HepG2 (cell line): ENCODE data around the gene PAX7. TPM values are rescaled to one million over a fixed set of nuclear protein-coding genes. Genes with fewer than 3 reads are reported as not detected.

Source experiments
- ATAC-seq: fragments of 200-7000 bp; cut with Tn5 transposase; 3 replicates; pipeline ENCODE4 v1.9.1; 2020; ENCODE audit warnings: mild to moderate bottlenecking, moderate library complexity
- BruUV-seq: library from RNA; stranded (reverse); fragments of 400-500 nt; replicated peaks from 2 replicates; lab custom pipeline; 2021; lab: Mats Ljungman, UMichigan
- CTCF ChIA-PET: fragments of 300-600 bp; formaldehyde crosslinking; extraction: SDS; loops from one replicate; lab custom pipeline; 2021; ENCODE audit warnings: low total read pairs, inconsistent platforms, low intra/inter-chr PET ratio; lab: Yijun Ruan, JAX
- POLR2A ChIA-PET: fragments of 350-600 bp; sonication (Branson Sonifier 250); formaldehyde crosslinking; loops from one replicate; lab custom pipeline; 2020; ENCODE audit warnings: antibody characterized with exemption, inconsistent platforms; lab: Yijun Ruan, JAX
- DNase-seq: peaks from one replicate; pipeline ENCODE4 v3.0.0-alpha.2; 2015; ENCODE audit warnings: low spot score
- FAIRE-seq: peaks from 3 replicates; lab custom pipeline; 2011; peaks lifted over from hg19 to GRCh38; lab: Jason Lieb, UNC
- H2AFZ ChIP-seq: one replicate; pipeline ENCODE4 v1.6.1; 2011; ENCODE audit warnings: low read length, inconsistent platforms
- H3K27ac ChIP-seq: fragments of 300-600 bp; 3 replicates; pipeline ENCODE4 v1.8.0; 2011; ENCODE audit warnings: mixed run types, mild to moderate bottlenecking, mixed read lengths, low read length, inconsistent platforms; ENCODE audit not compliant: insufficient read depth; ENCODE audit errors: extremely low read length
- H3K27me3 ChIP-seq, 2 experiments: fragments of 200-600 bp in 1 of 2; 2 replicates in 1 of 2; 3 replicates in 1 of 2; pipeline versions ENCODE4 v1.6.0 to v1.8.0; 2011; ENCODE audit warnings: low read length in 2 of 2, mild to moderate bottlenecking in 2 of 2, moderate library complexity in 2 of 2, inconsistent platforms in 1 of 2; ENCODE audit not compliant: insufficient read depth in 2 of 2, control insufficient read depth in 1 of 2
- H3K36me3 ChIP-seq, 2 experiments: fragments of 200-600 bp in 1 of 2; replicated peaks in 1 of 2; 2 replicates in 1 of 2; 3 replicates in 1 of 2; pipeline versions ENCODE4 v1.5.1 to v1.8.0; 2011; ENCODE audit warnings: low read length in 2 of 2, inconsistent platforms in 1 of 2; ENCODE audit not compliant: insufficient read depth in 2 of 2, control insufficient read depth in 1 of 2
- H3K4me1 ChIP-seq: 2 replicates; pipeline ENCODE4 v1.5.1; 2012; ENCODE audit warnings: low read length, inconsistent platforms; ENCODE audit not compliant: insufficient read depth
- H3K4me2 ChIP-seq: 2 replicates; pipeline ENCODE4 v1.6.0; 2011; ENCODE audit warnings: low read depth, low read length, inconsistent platforms
- H3K4me3 ChIP-seq, 3 experiments: fragments of 200-600 bp in 1 of 3; sonication (generic), shearing (Covaris generic) in 1 of 3; replicated peaks in 1 of 3; 2 replicates each; pipeline ENCODE4 v1.5.1; 2011 to 2016; ENCODE audit warnings: low read length in 3 of 3, inconsistent platforms in 2 of 3, low read depth in 2 of 3, mild to moderate bottlenecking in 2 of 3, control low read depth in 1 of 3, mixed read lengths in 1 of 3; ENCODE audit not compliant: insufficient read depth in 1 of 3
- H3K79me2 ChIP-seq: one replicate; pipeline ENCODE4 v1.6.1; 2011; ENCODE audit warnings: low read length, inconsistent platforms; ENCODE audit not compliant: insufficient read depth
- H3K9ac ChIP-seq: 2 replicates; pipeline ENCODE4 v1.6.0; 2011; ENCODE audit warnings: mild to moderate bottlenecking, low read depth, low read length, inconsistent platforms; ENCODE audit not compliant: insufficient read depth
- H3K9me3 ChIP-seq: 2 replicates; pipeline ENCODE4 v1.5.1; 2012; ENCODE audit warnings: mild to moderate bottlenecking, low read length
- H4K20me1 ChIP-seq: 2 replicates; pipeline ENCODE4 v1.6.0; 2011; ENCODE audit warnings: inconsistent platforms, mild to moderate bottlenecking, low read length, moderate library complexity; ENCODE audit not compliant: insufficient read depth
- ARHGAP35 ChIP-seq: sonication (generic); formaldehyde crosslinking; IDR thresholded peaks from 2 replicates; pipeline ENCODE4 v1.9.0; 2022; ENCODE audit warnings: mild to moderate bottlenecking, inconsistent platforms, moderate library complexity, missing genetic modification reagents, borderline replicate concordance
- HNRNPH1 ChIP-seq: fragments of 200-400 bp; formaldehyde crosslinking; optimal IDR thresholded peaks from 2 replicates; pipeline ENCODE3; 2017; ENCODE audit warnings: mild to moderate bottlenecking, low read depth, low read length
- MTF2 ChIP-seq: sonication (generic); formaldehyde crosslinking; IDR thresholded peaks from 2 replicates; pipeline ENCODE4 v1.5.0; 2020; ENCODE audit warnings: missing genetic modification reagents, borderline replicate concordance
- RFXAP ChIP-seq: sonication (generic); formaldehyde crosslinking; IDR thresholded peaks from 2 replicates; pipeline ENCODE4 v1.4.0; 2020; ENCODE audit warnings: missing genetic modification reagents, borderline replicate concordance
- TP53 ChIP-seq: sonication (generic); formaldehyde crosslinking; conservative IDR thresholded peaks from 2 replicates; pipeline ENCODE4 v1.4.0; 2020; ENCODE audit warnings: missing genetic modification reagents
- ZFAT ChIP-seq: sonication (generic); formaldehyde crosslinking; conservative IDR thresholded peaks from 2 replicates; pipeline ENCODE4 v1.8.1; 2023; ENCODE audit warnings: missing genetic modification reagents, inconsistent platforms
- ZNF205 ChIP-seq: IDR thresholded peaks from 2 replicates; pipeline ENCODE4 v1.6.1; 2018; ENCODE audit warnings: missing biosample characterization, missing genetic modification reagents
- ZNF543 ChIP-seq: sonication (generic); formaldehyde crosslinking; IDR thresholded peaks from 2 replicates; pipeline ENCODE4 v1.4.0; 2020; ENCODE audit warnings: mild to moderate bottlenecking, missing genetic modification reagents
- ZNF558 ChIP-seq: sonication (generic); formaldehyde crosslinking; IDR thresholded peaks from 2 replicates; pipeline ENCODE4 v1.9.0; 2022; ENCODE audit warnings: mild to moderate bottlenecking, missing genetic modification reagents, borderline replicate concordance
- ZNF567 ChIP-seq: sonication (generic); formaldehyde crosslinking; IDR thresholded peaks from 2 replicates; pipeline ENCODE4 v1.8.1; 2023; ENCODE audit warnings: mild to moderate bottlenecking, missing genetic modification reagents, borderline replicate concordance
- ZSCAN30 ChIP-seq: sonication (generic); formaldehyde crosslinking; IDR thresholded peaks from 2 replicates; pipeline ENCODE4 v1.5.0; 2020; ENCODE audit warnings: mild to moderate bottlenecking, missing genetic modification reagents
- WGBS: methylation state at CpG from one replicate; pipeline ENCODE4 v1.1.6; 2017; ENCODE audit warnings: low lambda C conversion rate; 5-methylcytosine and 5-hydroxymethylcytosine counted together
- in situ Hi-C: cut with HindIII; loops from 2 replicates; pipeline ENCODE4 v1.10.0; 2017; ENCODE audit warnings: low pct_unique_long_range_greater_than_20kb; ENCODE audit not compliant: extremely low pct_ligation_motif_present
- intact Hi-C: fragments of 100-400 bp; cut with micrococcal nuclease; formaldehyde crosslinking; loops from one replicate; pipeline ENCODE4 v1.10.0; 2022; ENCODE audit not compliant: unreplicated experiment
- polyA plus RNA-seq, 8 experiments: library from polyadenylated mRNA; depleted of rRNA in 3 of 8; stranded (reverse) in 7 of 8; unstranded in 1 of 8; fragments of >200 nt; fragmentation: Illumina TruSeq in 4 of 8; extraction: Trizol in 4 of 8; gene quantifications; 2 replicates each; pipeline versions ENCODE4 v1.2.1 to v1.2.3, GENCODE V29; 2011 to 2016; ENCODE audit warnings: low read depth in 4 of 8, missing spikeins in 1 of 8, mixed read lengths in 1 of 8; ENCODE audit not compliant: insufficient read depth in 1 of 8
- total RNA-seq, 5 experiments: library from RNA; depleted of rRNA; stranded (reverse); fragments of >200 nt; fragmentation: Illumina TruSeq; extraction: Trizol; gene quantifications; 2 replicates each; pipeline ENCODE4 v1.2.3, GENCODE V29; 2016; ENCODE audit warnings: low read depth in 1 of 5
- TF ChIP-seq, protein P1 (sequence below): sonication (generic); formaldehyde crosslinking; IDR thresholded peaks from 2 replicates; pipeline ENCODE4 v1.5.0; 2020; ENCODE audit warnings: mild to moderate bottlenecking, missing genetic modification reagents
- TF ChIP-seq, protein P2 (sequence below): sonication (generic); formaldehyde crosslinking; IDR thresholded peaks from 2 replicates; pipeline ENCODE4 v1.4.0; 2020; ENCODE audit warnings: missing genetic modification reagents, low read depth, mild to moderate bottlenecking, borderline replicate concordance
- TF ChIP-seq, protein P3 (sequence below): sonication (generic); formaldehyde crosslinking; IDR thresholded peaks from 2 replicates; pipeline ENCODE4 v1.5.1; 2020; ENCODE audit warnings: missing genetic modification reagents, mild to moderate bottlenecking, borderline replicate concordance
- TF ChIP-seq, protein P4 (sequence below): sonication (generic); formaldehyde crosslinking; IDR thresholded peaks from 2 replicates; pipeline ENCODE4 v1.4.0; 2020; ENCODE audit warnings: missing genetic modification reagents

The PAX7 gene
- total and polyA plus RNA-seq, 2 of the 13 experiments (the other 11 are each of a cell fraction or from before 2014, with no cell fraction given) = not detected

- TF ChIP-seq, protein P1, sequence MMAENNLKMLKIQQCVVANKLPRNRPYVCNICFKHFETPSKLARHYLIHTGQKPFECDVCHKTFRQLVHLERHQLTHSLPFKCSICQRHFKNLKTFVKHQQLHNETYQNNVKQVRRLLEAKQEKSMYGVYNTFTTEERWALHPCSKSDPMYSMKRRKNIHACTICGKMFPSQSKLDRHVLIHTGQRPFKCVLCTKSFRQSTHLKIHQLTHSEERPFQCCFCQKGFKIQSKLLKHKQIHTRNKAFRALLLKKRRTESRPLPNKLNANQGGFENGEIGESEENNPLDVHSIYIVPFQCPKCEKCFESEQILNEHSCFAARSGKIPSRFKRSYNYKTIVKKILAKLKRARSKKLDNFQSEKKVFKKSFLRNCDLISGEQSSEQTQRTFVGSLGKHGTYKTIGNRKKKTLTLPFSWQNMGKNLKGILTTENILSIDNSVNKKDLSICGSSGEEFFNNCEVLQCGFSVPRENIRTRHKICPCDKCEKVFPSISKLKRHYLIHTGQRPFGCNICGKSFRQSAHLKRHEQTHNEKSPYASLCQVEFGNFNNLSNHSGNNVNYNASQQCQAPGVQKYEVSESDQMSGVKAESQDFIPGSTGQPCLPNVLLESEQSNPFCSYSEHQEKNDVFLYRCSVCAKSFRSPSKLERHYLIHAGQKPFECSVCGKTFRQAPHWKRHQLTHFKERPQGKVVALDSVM (CRISPR knock-in tag) = no peak
- no peak for TF ChIP-seq ZNF543
- TF ChIP-seq ZNF567 (CRISPR knock-in tag) = no peak
- no peak for TF ChIP-seq TP53 (CRISPR knock-in tag)
- no peak for TF ChIP-seq HNRNPH1
- TF ChIP-seq ZFAT (CRISPR knock-in tag) = no peak
- no peak for TF ChIP-seq ZNF205 (CRISPR knock-in tag)
- no peak for TF ChIP-seq ZSCAN30 (CRISPR knock-in tag)
- TF ChIP-seq ARHGAP35 (CRISPR knock-in tag) = no peak
- no peak for TF ChIP-seq RFXAP (CRISPR knock-in tag)
These were observed 17.1 kb downstream of the PAX7 start (continued) for GRCh38 chr1:18647681-18648214.

- no TSS peak for BruUV-seq
- Histone ChIP-seq H4K20me1 (peaks cover 10% of the 10 kb centered on the region; the same call in 1 of the 2 replicates), H3K27ac (no peak overlapping the region)
- TF ChIP-seq, protein P2, sequence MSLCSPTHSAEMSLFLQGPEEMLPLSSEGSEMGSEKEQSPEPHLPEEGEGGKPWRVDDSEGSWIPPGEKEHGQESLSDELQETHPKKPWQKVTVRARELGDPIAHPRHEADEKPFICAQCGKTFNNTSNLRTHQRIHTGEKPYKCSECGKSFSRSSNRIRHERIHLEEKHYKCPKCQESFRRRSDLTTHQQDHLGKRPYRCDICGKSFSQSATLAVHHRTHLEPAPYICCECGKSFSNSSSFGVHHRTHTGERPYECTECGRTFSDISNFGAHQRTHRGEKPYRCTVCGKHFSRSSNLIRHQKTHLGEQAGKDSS = no peak
- no peak for TF ChIP-seq RFXAP (CRISPR knock-in tag)
- TF ChIP-seq, protein P3, sequence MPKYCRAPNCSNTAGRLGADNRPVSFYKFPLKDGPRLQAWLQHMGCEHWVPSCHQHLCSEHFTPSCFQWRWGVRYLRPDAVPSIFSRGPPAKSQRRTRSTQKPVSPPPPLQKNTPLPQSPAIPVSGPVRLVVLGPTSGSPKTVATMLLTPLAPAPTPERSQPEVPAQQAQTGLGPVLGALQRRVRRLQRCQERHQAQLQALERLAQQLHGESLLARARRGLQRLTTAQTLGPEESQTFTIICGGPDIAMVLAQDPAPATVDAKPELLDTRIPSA (CRISPR knock-in tag) = no peak
- TF ChIP-seq ZNF558 = no peak
- TF ChIP-seq, protein P4, sequence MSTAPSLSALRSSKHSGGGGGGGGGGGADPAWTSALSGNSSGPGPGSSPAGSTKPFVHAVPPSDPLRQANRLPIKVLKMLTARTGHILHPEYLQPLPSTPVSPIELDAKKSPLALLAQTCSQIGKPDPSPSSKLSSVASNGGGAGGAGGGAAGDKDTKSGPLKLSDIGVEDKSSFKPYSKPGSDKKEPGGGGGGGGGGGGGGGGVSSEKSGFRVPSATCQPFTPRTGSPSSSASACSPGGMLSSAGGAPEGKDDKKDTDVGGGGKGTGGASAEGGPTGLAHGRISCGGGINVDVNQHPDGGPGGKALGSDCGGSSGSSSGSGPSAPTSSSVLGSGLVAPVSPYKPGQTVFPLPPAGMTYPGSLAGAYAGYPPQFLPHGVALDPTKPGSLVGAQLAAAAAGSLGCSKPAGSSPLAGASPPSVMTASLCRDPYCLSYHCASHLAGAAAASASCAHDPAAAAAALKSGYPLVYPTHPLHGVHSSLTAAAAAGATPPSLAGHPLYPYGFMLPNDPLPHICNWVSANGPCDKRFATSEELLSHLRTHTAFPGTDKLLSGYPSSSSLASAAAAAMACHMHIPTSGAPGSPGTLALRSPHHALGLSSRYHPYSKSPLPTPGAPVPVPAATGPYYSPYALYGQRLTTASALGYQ (CRISPR knock-in tag) = no peak
- no peak for TF ChIP-seq MTF2 (CRISPR knock-in tag)
- TF ChIP-seq, all 625 proteins: peak for 0
- Histone ChIP-seq H3K4me2 (no peak overlapping the region), H3K27me3 (peaks cover 9 to 86% of the 10 kb centered on the region in 2 experiments), H3K4me3 (no peak overlapping the region), H3K9ac (no peak overlapping the region), H3K9me3 (no peaks in the 10 kb centered on the region), H3K4me1 (peaks cover 21% of the 10 kb centered on the region), H2AFZ (no peak overlapping the region), H3K79me2 (no peaks in the 10 kb centered on the region), H3K36me3 (no peaks in the 10 kb centered on the region)
- intact Hi-C loops (no loop called here), in situ Hi-C loops (no loop called here)
- FAIRE-seq (no peak), ATAC-seq (no peak), DNase-seq (no peak)
- CTCF ChIA-PET = no interaction called here
- WGBS = 13% methylated on average over 4 of the region's 5 CpGs
- POLR2A ChIA-PET = no interaction called here
These were observed 19.2 kb downstream of the PAX7 start for GRCh38 chr1:18649693-18650370.
